Kidney epithelial cell (primary cell): ENCODE measurements around the gene FAAH. TPM values are rescaled to one million over a fixed set of nuclear protein-coding genes. Genes with fewer than 3 reads are reported as not detected.

Source experiments
- DNase-seq: peaks from one replicate; pipeline ENCODE4 v3.0.0-alpha.2; 2010; ENCODE audit warnings: low read depth
- H3K27me3 ChIP-seq: 2 replicates; pipeline ENCODE4 v1.6.0; 2011; ENCODE audit warnings: low read length; ENCODE audit not compliant: control insufficient read depth, insufficient read depth
- H3K36me3 ChIP-seq: 2 replicates; pipeline ENCODE4 v1.5.1; 2011; ENCODE audit warnings: low read length; ENCODE audit not compliant: control insufficient read depth, insufficient read depth
- H3K4me3 ChIP-seq: 2 replicates; pipeline ENCODE4 v1.5.1; 2011; ENCODE audit warnings: low read depth, mild to moderate bottlenecking, control low read depth, low read length
- CTCF ChIP-seq: IDR thresholded peaks from 2 replicates; pipeline ENCODE4 v1.5.1; 2011; ENCODE audit warnings: mild to moderate bottlenecking, moderate library complexity, low read length, control low read depth, inconsistent platforms; ENCODE audit not compliant: insufficient read depth, poor library complexity, severe bottlenecking
- total RNA-seq: library from RNA; depleted of rRNA; stranded (reverse); fragments of >200 nt; gene quantifications from 2 replicates; pipeline ENCODE4 v1.2.3, GENCODE V29; 2015

The FAAH gene
- total RNA-seq, 1 donor from 2014 or later: 8.5 TPM

DNA sequence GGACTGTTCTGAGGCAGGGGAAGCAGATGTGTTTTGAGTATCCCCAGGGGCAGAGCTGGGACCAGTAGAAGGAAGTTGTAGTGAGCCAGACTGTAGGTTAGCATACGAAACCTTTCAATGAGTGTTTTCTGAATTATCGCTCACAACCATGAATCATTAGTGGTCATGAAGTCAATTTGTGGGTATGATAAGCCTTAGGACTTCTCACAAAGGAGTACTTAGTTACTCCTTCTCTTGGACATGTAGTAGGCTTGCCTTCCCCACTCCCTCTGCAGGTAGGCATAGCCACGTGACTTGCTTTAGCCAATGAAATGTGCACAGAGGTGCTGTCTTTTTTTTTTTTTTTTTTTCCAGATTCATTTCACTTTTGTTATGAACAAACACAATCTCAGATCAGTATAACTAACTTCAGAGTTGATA is 23.9 kb upstream of the FAAH start:
- Histone ChIP-seq H3K27me3 (no peaks in the 10 kb centered on the region), H3K4me3 (no peak overlapping the region)

GRCh38 chr1:46372431-46372830 is 21.7 kb upstream of the FAAH start:
- H3K36me3 ChIP-seq: no peaks in the 10 kb centered on the region

More for the DNA sequence above, 23.9 kb upstream of the FAAH start:
- no peak for DNase-seq
- no peaks in the 10 kb centered on the region for H3K36me3 ChIP-seq
- no peak for TF ChIP-seq CTCF

DNA sequence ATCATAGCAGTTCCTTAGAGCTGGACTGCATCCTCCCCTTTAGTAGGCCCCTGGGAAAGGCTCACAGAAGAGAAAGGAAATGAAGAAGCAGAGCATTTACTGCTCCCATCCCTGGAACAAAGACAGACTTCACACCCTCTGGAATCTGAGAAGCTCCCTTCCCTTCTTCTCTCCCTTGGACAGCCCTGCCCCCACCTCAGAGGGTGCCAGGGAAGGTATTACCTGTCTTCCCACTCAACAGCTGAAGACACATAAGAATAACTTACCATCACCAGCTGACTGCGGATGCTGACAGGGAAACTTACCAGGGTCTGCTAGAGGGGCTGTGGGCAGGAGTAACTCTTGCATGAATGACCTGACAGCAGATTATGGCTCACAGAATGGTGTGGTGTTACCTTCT is 14.1 kb upstream of the FAAH start:
- no peak for TF ChIP-seq CTCF
- H3K4me3 ChIP-seq: no peak overlapping the region
- no peak for DNase-seq
- no peaks in the 10 kb centered on the region for H3K36me3 ChIP-seq
- no peaks in the 10 kb centered on the region for H3K27me3 ChIP-seq

More at GRCh38 chr1:46372431-46372830, 21.7 kb upstream of the FAAH start:
- no peak for DNase-seq
- no peaks in the 10 kb centered on the region for H3K27me3 ChIP-seq
- H3K4me3 ChIP-seq: no peak overlapping the region
- no peak for TF ChIP-seq CTCF

DNA sequence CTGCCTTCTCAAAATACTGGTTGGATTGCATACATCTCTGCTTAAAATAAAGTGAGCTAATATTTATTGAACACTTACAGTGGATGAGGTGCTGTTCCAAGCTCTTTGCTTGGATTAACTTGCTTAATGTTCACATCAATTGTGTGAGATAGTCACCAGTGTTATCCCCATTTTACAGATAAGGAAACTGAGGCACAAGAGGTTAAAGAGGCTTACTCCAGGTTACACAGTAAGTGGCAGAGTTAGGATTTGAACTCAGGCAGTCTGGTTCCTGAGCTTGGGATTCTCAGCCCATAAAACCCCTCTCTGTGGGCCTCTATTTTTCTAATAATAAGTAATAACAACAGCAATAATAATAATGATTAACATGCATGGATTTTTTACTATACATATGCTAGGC is 13.6 kb upstream of the FAAH start:
- no peak for TF ChIP-seq CTCF
- Histone ChIP-seq H3K36me3 (no peaks in the 10 kb centered on the region), H3K4me3 (no peak overlapping the region), H3K27me3 (no peaks in the 10 kb centered on the region)
- no peak for DNase-seq

DNA sequence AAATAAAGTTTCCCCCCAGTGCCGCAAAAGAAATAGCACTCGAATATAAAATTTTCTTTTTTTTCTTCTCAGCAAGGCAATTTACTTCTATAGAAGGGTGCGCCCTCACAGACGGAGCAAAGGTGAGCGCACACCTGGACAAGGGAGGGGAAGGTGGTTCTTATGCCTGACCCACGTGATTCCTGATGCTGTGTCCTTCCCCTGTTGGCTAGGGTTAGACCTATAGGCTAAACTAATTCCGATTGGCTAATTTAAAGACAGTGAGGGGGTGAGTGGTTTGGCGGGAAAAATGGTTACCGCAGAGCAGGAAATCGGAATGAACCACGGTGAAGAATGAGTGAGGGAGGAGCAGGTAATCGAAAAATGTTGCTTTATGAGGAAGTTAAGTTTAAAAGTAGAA is 607 bp upstream of the FAAH start:
- Histone ChIP-seq H3K4me3 (no peak overlapping the region), H3K36me3 (no peaks in the 10 kb centered on the region), H3K27me3 (peaks cover 8% of the 10 kb centered on the region)
- no peak for TF ChIP-seq CTCF
- no peak for DNase-seq

DNA sequence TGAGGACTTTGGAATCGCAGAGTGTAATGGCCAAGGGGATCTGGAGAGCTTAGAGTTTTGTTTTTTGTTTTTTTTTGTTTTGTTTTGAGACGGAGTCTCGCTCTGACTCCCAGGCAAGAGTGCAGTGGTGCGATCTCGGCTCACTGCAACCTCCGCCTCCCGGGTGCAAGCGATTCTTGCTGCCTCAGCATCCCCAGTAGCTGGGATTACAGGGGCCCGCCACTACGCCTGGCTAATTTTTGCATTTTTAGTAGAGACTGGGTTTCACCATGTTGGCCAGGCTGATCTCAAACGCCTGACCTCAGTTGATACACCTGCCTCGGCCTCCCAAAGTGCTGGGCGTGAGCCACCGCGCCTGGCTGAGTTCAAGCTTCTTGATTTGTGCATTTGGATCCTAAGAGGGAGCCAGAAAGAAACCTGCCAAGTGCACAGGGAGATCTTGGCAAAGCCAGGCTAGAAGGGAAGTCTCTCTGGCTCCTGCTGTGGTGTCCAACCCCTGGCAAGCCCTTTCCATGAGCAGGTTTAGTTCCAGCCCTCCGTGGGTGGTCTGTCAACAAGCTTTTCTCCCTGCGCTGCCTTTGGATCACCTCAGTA is 852 bp downstream of the FAAH start:
- H3K27me3 ChIP-seq: peaks cover 8% of the 10 kb centered on the region
- peak overlapping the region; percentile 41 for H3K4me3 ChIP-seq
- no peaks in the 10 kb centered on the region for H3K36me3 ChIP-seq
- no peak for DNase-seq
- TF ChIP-seq CTCF: no peak
